ENCODE data around the gene GADL1.

DNA sequence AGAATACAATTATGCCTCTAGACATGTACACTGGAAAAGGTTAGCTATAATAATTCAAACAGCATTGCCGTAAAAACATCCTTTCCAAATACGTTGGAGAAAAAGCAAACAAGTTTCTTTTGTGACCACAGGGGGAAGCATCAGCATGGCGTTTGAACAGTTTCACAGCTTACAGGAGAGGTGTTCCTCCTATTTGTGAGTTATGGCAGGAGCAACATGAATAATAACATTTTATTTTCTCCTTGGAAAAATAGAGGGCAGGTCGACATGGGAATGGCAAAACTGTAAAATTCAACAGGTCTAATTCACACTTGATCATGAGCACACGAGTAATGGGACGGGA, 39.7 kb upstream of the GADL1 start:
- no peak for TF ChIP-seq CTCF (IDR thresholded peaks at IDR 0.05; ENCODE audit: insufficient read depth, low read length, poor library complexity, severe bottlenecking)
- TF ChIP-seq EZH2phosphoT487 (conservative IDR thresholded peaks at IDR 0.05; ENCODE audit: low read length) = no peak
